Left hindlimb (tissue), 1 donor: ENCODE measurements around the gene ITPK1.

Source experiments
- DNase-seq: peaks from one replicate; pipeline ENCODE4 v3.0.0-alpha.2; 2018

Gene ITPK1

DNA sequence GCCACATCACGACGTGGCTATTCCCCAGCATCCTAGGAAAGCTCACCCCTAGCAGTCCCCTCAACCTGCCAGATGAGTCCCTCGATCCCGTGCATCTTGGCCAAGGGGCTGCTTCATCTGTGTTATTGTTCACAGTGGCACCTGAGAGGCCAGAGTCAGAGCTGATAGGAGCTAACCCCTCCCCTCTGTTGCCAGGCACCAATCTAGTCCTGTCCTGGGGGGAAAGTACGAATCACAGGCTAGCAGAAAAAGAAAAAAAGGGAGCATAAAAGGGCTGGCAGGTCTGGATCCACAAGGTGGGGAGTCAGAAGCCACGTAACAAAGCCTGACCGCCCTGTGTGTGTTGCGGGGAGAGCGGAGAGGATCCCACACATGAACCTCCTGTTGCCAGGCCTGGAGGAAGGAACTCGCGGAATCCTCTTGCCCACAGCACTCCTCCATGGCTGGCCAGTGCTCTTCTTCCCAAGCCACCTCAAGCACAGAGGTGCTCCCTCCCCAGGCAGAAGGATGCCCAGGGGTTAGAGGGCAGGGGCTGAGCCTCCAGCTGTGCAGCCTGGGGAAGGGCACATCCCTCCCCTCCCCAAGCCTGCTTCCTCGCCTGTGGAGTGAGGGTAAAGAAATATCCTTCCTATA is 91.8 kb downstream of the ITPK1 start:
- DNase-seq = no peak

- no peak for DNase-seq
Measured at GRCh38 chr14:93023039-93023438, 92.7 kb downstream of the ITPK1 start.

DNA sequence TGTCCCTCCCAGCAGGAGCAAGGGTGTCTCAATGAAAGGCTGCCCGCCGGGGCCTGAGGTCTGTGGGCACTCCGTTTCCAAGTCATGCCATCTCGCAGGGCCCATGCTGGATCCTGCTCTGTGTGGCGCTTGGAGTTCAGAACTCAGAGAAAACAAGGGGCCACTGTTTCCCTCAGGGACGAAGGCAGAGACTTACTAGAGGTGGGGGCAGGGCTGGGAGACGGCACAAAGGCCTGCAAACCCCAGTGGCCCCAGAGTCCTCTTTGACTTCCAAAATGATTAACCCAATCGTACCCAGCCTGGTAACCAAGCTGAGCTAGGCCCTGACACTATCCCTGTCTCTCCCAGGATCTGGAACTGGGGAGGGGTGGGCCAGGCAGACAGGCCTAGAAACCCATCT is 95.8 kb downstream of the ITPK1 start:
- no peak for DNase-seq

- DNase-seq = no peak
Measured at GRCh38 chr14:93019367-93019843, 96.3 kb downstream of the ITPK1 start.

GRCh38 chr14:93018366-93018765 is 97.4 kb downstream of the ITPK1 start:
- DNase-seq = no peak

DNA sequence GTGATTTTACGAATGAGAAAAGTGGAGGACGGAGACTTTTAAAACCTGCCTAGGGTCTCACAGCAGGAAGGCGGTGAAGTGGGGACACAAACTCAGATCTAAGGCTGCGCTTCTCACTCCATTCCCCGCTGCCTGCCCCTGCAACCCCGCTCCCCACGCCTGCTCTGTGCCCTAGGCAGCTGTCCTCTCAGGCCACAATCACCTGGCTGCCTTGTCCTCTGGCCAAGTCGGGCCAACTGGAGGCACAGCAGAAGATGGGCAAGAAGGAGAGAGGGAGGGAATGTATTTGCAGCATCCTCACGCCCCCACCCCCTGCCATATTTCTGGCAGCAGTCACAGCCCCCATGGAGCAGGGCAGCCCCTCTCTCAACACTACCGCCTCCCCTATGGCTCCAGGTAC is 97.8 kb downstream of the ITPK1 start:
- DNase-seq = no peak

DNA sequence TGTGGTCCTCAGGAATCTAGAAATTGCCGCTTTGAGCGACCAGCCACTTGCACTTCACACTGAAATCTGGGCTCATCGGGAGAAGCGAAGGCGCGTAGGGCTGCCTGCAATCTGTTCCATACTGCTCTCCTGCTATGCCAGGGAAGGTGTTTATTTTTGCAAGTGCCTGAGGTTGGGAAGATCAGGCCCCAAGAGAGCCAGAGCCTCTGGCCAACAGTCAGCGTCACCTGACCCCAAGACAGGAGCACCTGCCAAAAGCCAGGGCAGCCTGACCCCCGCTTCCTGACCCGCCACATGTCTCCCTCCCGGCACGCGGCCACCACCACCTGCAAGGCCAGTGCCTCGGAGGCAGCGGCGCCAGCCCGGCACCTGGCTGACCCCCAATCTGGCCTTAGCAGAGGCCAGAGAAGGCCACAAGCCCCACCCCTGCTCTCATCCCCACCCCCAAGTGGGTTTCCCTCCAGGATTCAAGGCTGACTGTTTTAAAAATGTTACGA is 98.4 kb downstream of the ITPK1 start:
- DNase-seq = no peak

GRCh38 chr14:93016275-93016845 is 99.4 kb downstream of the ITPK1 start:
- DNase-seq = no peak

DNA sequence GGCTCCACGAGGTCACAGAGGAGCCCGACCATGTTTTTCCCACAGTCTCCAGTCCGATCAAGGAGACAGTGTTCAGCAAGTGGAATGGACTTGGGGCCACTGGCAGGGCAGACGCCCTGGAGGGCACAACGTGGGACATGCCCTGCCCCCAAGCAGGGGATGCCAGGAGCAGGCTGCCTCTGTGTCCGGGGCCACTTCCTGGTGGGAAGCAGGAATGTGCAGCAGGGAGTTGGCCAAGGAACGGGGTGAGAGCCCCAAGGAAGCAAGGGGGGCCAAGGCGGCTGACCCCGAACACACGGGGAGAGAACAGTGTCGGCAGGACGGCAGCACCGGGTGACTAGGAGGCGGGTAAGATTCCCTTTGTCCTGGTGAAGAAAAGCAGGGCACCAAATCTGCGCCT is 100.2 kb downstream of the ITPK1 start:
- no peak for DNase-seq

DNA sequence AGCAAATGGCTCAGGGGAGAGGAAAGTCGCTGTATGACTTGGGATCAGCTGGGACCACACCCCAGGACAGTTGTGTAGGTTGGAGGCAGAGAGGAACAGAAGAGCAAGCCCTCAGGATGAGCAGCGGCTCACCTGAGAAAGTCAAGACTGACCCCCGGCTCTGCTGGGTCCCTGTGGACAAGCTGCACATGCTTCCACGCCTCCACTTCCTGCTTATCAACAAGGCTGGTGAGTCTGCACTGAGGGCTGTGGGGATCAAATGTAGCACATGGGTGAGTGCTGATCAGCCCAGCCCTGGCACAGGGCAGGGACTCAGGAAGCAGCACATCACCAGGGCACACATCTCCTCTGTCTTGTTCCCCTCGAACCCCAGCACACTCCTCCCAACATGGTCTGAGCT is 100.7 kb downstream of the ITPK1 start:
- DNase-seq = no peak

DNA sequence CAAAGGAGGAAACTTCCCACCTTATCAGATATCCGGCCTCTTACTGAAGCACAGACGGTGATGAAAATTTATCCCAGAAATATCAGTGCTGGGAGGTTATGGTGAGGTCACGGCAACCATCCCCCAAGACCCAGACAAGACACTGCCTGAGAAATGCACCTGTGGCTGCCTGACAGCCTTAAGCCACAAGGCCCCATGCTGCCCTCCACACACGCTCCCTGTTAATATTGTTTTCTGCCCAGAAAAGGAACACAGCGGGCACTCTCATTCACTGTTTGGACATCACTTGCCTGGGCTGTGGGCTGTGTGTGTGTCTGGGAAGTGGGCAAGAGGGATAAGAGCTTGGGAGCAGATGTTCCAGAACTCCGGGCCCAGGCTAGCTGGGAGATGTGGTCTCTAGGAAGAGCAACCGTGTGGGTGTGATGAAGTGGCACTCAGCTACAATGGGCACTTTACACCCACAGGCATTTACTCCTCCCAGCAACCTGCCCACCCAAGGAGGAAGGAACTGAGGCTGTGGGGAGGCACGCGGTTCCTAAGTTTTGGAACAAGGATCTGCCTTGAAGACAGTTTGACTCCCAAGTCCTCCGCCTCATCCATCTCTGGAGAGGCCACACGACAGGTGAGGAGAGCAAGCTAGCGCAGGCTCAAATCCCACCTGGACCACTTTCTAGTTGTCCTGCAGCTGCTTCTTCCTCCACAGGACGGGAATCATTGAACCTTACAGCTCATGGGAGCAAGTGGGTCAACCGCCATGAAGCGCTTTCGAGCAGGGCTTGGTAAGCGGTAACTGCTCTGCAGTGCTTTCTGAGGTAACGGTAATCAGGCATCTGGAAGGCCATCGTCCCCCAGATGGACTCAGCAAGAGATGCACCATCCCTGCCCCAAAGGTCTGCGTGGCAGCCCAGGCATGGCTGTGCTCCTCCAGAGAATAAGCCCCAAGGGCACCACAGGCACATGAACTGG is 101.4 kb downstream of the ITPK1 start:
- no peak for DNase-seq

- no peak for DNase-seq
Measured at GRCh38 chr14:93012951-93013719, 102.6 kb downstream of the ITPK1 start.

- no peak for DNase-seq
Measured at GRCh38 chr14:93012506-93012905, 103.2 kb downstream of the ITPK1 start.

DNA sequence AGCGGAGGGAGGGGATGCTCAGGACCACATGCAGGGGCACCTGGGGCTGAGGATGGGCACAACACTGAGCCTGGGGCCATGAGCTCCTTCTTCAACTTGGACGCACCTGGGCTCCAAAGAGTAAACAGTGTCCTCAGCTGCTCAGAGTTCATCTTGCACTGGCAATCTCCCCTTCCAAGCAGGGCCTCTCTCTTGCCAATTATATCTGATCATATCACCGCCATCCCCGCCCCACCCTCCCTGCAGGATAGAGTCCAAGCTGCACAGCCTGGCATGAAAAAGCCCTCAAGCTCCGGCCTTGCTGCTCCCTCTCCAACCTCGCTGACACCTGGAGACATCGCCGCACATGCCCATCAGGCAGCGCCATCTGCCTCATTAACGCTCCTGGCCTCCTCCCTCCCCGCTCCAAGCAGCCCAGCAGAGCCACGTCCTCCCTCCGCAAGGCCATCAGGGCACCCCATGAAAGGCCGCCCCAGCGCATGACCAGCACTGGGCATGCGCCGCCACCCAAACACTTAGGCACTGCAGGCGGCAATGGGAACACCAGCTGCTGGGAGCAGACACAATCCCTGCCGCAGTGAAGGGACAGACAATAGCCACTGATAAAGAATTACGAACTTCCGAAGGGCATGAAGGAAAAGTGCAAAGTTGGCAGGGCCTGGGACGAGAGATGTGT is 103.9 kb downstream of the ITPK1 start:
- no peak for DNase-seq

- DNase-seq = no peak
Measured at GRCh38 chr14:93011141-93011529, 104.6 kb downstream of the ITPK1 start.

GRCh38 chr14:93010522-93011140 is 105.1 kb downstream of the ITPK1 start:
- no peak for DNase-seq

DNA sequence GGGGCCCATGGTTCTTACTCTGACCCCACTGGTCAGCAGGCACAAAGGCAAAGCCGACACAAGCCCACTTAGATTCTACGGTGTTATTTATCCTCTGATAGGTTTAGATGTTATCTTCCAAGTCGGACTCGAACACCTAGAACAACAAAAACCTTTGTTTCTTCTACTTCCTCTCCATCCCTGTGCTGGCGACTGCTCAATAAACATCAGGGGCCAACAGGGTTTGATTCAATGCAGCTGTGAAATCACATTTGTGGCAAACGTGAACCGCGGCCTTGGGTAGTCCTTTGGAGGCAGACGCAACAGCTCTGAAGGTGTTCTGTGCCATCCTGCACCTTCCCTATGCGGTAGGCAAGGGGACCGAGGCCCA is 105.6 kb downstream of the ITPK1 start:
- DNase-seq = no peak

GRCh38 chr14:93009471-93010129 is 106.1 kb downstream of the ITPK1 start:
- DNase-seq = no peak

DNA sequence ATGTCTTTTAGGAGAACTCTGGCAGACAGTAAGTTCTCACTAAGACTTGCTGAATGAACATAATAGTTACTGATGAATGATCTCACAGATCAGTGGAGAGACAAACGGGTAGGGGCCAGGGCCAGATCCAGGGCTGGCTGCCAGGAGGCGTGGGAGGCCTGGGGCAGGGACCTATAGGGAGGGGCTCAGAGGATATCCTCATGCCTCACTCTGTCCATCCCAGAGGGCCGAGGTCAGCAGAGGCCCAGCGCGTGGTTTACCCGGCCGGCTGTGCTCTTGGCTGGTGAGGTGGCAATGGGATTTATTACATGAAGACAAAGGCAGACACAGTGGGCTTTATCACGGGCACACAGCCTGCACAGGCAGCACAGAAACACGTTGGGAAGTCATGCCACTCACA is 107.3 kb downstream of the ITPK1 start:
- DNase-seq = peak; percentile 60

DNA sequence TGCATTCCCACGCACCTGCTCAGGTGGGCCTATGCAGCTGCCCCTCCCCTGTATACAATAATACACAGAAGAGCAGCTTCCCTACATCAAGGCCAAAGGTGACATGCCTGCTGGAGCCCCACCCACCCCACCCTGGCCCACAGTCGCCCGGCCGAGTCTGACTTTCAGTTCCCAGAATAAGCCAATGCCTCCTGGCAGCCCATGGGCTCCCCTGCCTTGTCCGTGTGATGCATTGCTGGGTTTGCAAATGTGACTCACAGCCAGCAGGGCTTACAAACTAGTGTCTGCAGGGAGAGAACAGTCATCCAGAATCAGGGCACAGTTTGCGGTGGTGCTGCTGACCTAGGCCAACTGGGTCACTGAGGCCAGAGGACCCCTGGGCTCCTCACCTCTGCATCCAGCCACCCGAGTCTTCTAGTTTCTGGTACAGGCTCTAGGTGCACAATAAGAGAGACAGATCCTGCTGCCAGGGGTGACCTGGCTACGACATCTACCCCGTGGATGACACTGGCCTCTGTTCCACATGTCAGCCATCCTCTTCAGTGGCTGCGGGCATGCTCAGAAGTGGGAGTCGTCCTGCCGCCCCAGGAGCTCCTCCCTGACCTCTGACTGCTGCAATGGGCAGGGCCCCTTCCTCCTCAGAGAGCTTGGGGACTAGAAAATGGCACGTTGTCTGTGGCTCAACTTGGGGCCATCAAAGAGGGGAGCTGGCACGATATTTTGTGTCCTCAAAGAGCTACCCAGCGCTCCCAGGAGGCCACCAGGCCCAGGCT is 108.3 kb downstream of the ITPK1 start:
- DNase-seq = no peak
